Panc1 (cell line): ENCODE results near the gene RYR3. TPM values are rescaled to one million over a fixed set of nuclear protein-coding genes. Genes with fewer than 3 reads are reported as not detected.

Source experiments
- ATAC-seq: fragments of 200-7000 bp; cut with Tn5 transposase; 2 replicates; pipeline ENCODE4 v1.9.1; 2020; ENCODE audit warnings: mild to moderate bottlenecking, moderate library complexity
- BruUV-seq: library from RNA; stranded (reverse); fragments of 400-500 nt; replicated peaks from 2 replicates; lab custom pipeline; 2021; lab: Mats Ljungman, UMichigan
- CTCF ChIA-PET: fragments of 300-600 bp; sonication (Branson Sonifier 250); formaldehyde crosslinking; loops from one replicate; lab custom pipeline; 2022; ENCODE audit warnings: antibody characterized with exemption; lab: Charles Lee
- POLR2A ChIA-PET: fragments of 300-600 bp; sonication (Branson Sonifier 250); formaldehyde crosslinking; loops from one replicate; lab custom pipeline; 2022; ENCODE audit warnings: antibody characterized with exemption; lab: Charles Lee
- DNase-seq: peaks from one replicate; pipeline ENCODE4 v3.0.0-alpha.2; 2010; ENCODE audit warnings: low read depth, low spot score
- H3K27ac ChIP-seq: 2 replicates; pipeline ENCODE4 v1.5.1; 2011; ENCODE audit warnings: mild to moderate bottlenecking, low read length, inconsistent platforms
- H3K27me3 ChIP-seq: fragments of 200-500 bp; sonication (Bioruptor generic); 2 replicates; pipeline ENCODE4 v1.6.0; 2014; ENCODE audit warnings: low read length, inconsistent platforms; ENCODE audit not compliant: control insufficient read depth, insufficient read depth
- H3K36me3 ChIP-seq: fragments of 200-500 bp; sonication (Bioruptor generic); 2 replicates; pipeline ENCODE4 v1.5.1; 2014; ENCODE audit warnings: inconsistent platforms, mild to moderate bottlenecking, low read length, moderate library complexity; ENCODE audit not compliant: control insufficient read depth, insufficient read depth
- H3K4me1 ChIP-seq: 2 replicates; pipeline ENCODE4 v1.5.1; 2011; ENCODE audit warnings: inconsistent platforms, mild to moderate bottlenecking, low read length, moderate library complexity; ENCODE audit not compliant: control insufficient read depth, insufficient read depth
- H3K4me3 ChIP-seq, 2 experiments: 2 replicates each; pipeline ENCODE4 v1.5.1; 2011 to 2012; ENCODE audit warnings: low read depth in 2 of 2, low read length in 2 of 2, mild to moderate bottlenecking in 2 of 2, inconsistent platforms in 1 of 2, moderate library complexity in 1 of 2
- H3K9me3 ChIP-seq: fragments of 200-500 bp; sonication (Bioruptor generic); 2 replicates; pipeline ENCODE4 v1.5.1; 2014; ENCODE audit warnings: low read depth, mild to moderate bottlenecking, inconsistent platforms, low read length, moderate library complexity; ENCODE audit not compliant: control insufficient read depth, insufficient read depth
- CTCF ChIP-seq: fragments of 450-650 bp; IDR thresholded peaks from 2 replicates; pipeline ENCODE4 v1.5.1; 2017; ENCODE audit warnings: mild to moderate bottlenecking
- POLR2AphosphoS5 ChIP-seq: IDR thresholded peaks from 2 replicates; pipeline ENCODE4 v1.6.1; 2012; ENCODE audit warnings: mild to moderate bottlenecking, low read depth, low read length, moderate library complexity
- REST ChIP-seq, 2 experiments: IDR thresholded peaks; 2 replicates each; pipeline ENCODE4 v1.6.1; 2011 to 2012; ENCODE audit warnings: low read depth in 2 of 2, control low read depth in 1 of 2, low read length in 1 of 2, mild to moderate bottlenecking in 1 of 2, moderate library complexity in 1 of 2; ENCODE audit not compliant: insufficient read depth in 1 of 2
- SIN3A ChIP-seq: IDR thresholded peaks from 2 replicates; pipeline ENCODE4 v1.6.1; 2012; ENCODE audit warnings: low read depth, mild to moderate bottlenecking, low read length, moderate library complexity, borderline replicate concordance; ENCODE audit not compliant: insufficient read depth
- TCF7L2 ChIP-seq: IDR thresholded peaks from 2 replicates; pipeline ENCODE4 v1.6.1; 2011; ENCODE audit warnings: mild to moderate bottlenecking, low read depth, low read length, inconsistent platforms
- in situ Hi-C: cut with HindIII; loops from 2 replicates; pipeline ENCODE4 v1.10.0; 2016; ENCODE audit warnings: low sequenced_read_pairs, low pct_unique_long_range_greater_than_20kb
- intact Hi-C: fragments of 100-400 bp; cut with micrococcal nuclease; formaldehyde crosslinking; loops from one replicate; pipeline ENCODE4 v1.10.0; 2022; ENCODE audit not compliant: unreplicated experiment
- total RNA-seq: library from RNA; stranded (reverse); gene quantifications from one replicate; pipeline ENCODE4 v1.2.1, GENCODE V29; 2021; ENCODE audit not compliant: unreplicated experiment

Gene RYR3
- total RNA-seq, 1 experiment from 2014 or later: not detected

- Histone ChIP-seq H3K36me3 (no peaks in the 10 kb centered on the region), H3K9me3 (no peaks in the 10 kb centered on the region), H3K4me3 (no peak overlapping the region), H3K4me1 (no peaks in the 10 kb centered on the region), H3K27ac (no peak overlapping the region), H3K27me3 (no peaks in the 10 kb centered on the region)
- TF ChIP-seq SIN3A (no peak), REST (IDR thresholded peaks at IDR 0.05; ENCODE audit: insufficient read depth in 1 of 2, low read depth in 2 of 2, low read length in 1 of 2) (no peak), POLR2AphosphoS5 (no peak), CTCF (no peak), TCF7L2 (no peak)
- CTCF ChIA-PET: no interaction called here
- ATAC-seq (no peak), DNase-seq (no peak)
- BruUV-seq: no TSS peak
- POLR2A ChIA-PET: no interaction called here
- in situ Hi-C loops (no loop called here), intact Hi-C loops (no loop called here)
Measured at GRCh38 chr15:33857726-33858125, 547.0 kb downstream of the RYR3 start.

GRCh38 chr15:33858836-33859235, 548.1 kb downstream of the RYR3 start:
- Histone ChIP-seq H3K4me3 (no peak overlapping the region), H3K27ac (no peak overlapping the region), H3K36me3 (no peaks in the 10 kb centered on the region), H3K27me3 (no peaks in the 10 kb centered on the region), H3K4me1 (no peaks in the 10 kb centered on the region), H3K9me3 (no peaks in the 10 kb centered on the region)
- ChIA-PET CTCF (no interaction called here), POLR2A (no interaction called here)
- ATAC-seq (no peak), DNase-seq (no peak)
- TF ChIP-seq TCF7L2 (no peak), REST (IDR thresholded peaks at IDR 0.05; ENCODE audit: insufficient read depth in 1 of 2, low read depth in 2 of 2, low read length in 1 of 2) (no peak), SIN3A (no peak), POLR2AphosphoS5 (no peak), CTCF (no peak)
- BruUV-seq: no TSS peak
- intact Hi-C loops (no loop called here), in situ Hi-C loops (no loop called here)
